22Rv1 (cell line): ENCODE data around the gene CPSF4.

ENCODE experiments used
- ZFX ChIP-seq: fragments of 450-650 bp; IDR thresholded peaks from 2 replicates; pipeline ENCODE4 v1.6.1; 2017; ENCODE audit warnings: antibody characterized with exemption, borderline replicate concordance
- TF ChIP-seq, protein P1 (sequence below): fragments of 450-650 bp; IDR thresholded peaks from 2 replicates; pipeline ENCODE4 v1.5.1; 2017; ENCODE audit warnings: mild to moderate bottlenecking

DNA sequence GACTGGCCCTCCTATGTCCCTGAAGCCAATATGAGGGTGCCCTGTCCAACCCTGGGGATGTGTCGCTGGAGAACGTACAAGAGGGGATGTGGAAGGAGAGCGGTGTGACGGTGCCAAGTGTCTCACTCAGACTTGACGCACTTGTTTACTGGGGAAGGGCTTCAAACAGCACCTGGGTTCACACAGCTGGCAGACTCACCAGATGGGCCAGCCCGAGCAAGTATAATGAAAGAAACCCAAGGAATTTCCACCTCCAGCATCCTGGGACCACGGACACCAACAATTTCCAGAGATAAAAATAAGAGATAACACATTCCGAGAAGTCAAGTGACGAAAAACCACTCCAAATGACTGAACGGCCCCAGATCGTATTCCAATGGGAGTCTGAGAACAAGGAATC is 21.9 kb downstream of the CPSF4 start:
- TF ChIP-seq ZFX: no peak
- TF ChIP-seq, protein P1, sequence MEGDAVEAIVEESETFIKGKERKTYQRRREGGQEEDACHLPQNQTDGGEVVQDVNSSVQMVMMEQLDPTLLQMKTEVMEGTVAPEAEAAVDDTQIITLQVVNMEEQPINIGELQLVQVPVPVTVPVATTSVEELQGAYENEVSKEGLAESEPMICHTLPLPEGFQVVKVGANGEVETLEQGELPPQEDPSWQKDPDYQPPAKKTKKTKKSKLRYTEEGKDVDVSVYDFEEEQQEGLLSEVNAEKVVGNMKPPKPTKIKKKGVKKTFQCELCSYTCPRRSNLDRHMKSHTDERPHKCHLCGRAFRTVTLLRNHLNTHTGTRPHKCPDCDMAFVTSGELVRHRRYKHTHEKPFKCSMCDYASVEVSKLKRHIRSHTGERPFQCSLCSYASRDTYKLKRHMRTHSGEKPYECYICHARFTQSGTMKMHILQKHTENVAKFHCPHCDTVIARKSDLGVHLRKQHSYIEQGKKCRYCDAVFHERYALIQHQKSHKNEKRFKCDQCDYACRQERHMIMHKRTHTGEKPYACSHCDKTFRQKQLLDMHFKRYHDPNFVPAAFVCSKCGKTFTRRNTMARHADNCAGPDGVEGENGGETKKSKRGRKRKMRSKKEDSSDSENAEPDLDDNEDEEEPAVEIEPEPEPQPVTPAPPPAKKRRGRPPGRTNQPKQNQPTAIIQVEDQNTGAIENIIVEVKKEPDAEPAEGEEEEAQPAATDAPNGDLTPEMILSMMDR: no peak
